Spleen (tissue), 11 donors: ENCODE measurements around the gene ETFBKMT. TPM values are rescaled to one million over a fixed set of nuclear protein-coding genes. Genes with fewer than 3 reads are reported as not detected.
A peak's percentile ranks its signal among the peaks of the same experiment; 100 is the strongest.

Source experiments
- DNase-seq: peaks from one replicate; pipeline ENCODE4 v3.0.0-alpha.2; 2020
- H3K27ac ChIP-seq, 8 donors: fragments of 200-600 bp; sonication (generic) in 7 of 8; 1 replicate in 4 of 8; 2 replicates in 4 of 8; pipeline versions ENCODE4 v1.5.0 to v1.8.0; 2016 to 2021; ENCODE audit warnings: inconsistent platforms in 4 of 8, mild to moderate bottlenecking in 4 of 8, moderate library complexity in 1 of 8
- H3K27me3 ChIP-seq, 7 donors: fragments of 200-600 bp; sonication (generic) in 6 of 7; replicated peaks in 1 of 7; 1 replicate in 4 of 7; 2 replicates in 3 of 7; pipeline versions ENCODE4 v1.5.0 to v1.8.0; 2016 to 2021; ENCODE audit warnings: inconsistent platforms in 3 of 7, mild to moderate bottlenecking in 1 of 7
- H3K36me3 ChIP-seq, 6 donors: fragments of 200-600 bp; sonication (generic) in 5 of 6; 1 replicate in 4 of 6; 2 replicates in 2 of 6; pipeline versions ENCODE4 v1.5.0 to v1.8.0; 2016 to 2021; ENCODE audit warnings: inconsistent platforms in 2 of 6
- H3K4me1 ChIP-seq, 6 donors: fragments of 200-600 bp; sonication (generic) in 5 of 6; 1 replicate in 3 of 6; 2 replicates in 3 of 6; pipeline versions ENCODE4 v1.5.0 to v1.8.0; 2016 to 2021; ENCODE audit warnings: inconsistent platforms in 3 of 6
- H3K4me3 ChIP-seq, 8 donors: fragments of 200-600 bp; sonication (generic) in 7 of 8; 1 replicate in 4 of 8; 2 replicates in 4 of 8; pipeline versions ENCODE4 v1.5.0 to v1.8.0; 2016 to 2021; ENCODE audit warnings: inconsistent platforms in 4 of 8, mild to moderate bottlenecking in 4 of 8, moderate library complexity in 2 of 8
- H3K9me3 ChIP-seq, 8 donors: fragments of 200-600 bp; sonication (generic) in 7 of 8; 1 replicate in 4 of 8; 2 replicates in 4 of 8; pipeline versions ENCODE4 v1.5.0 to v1.8.0; 2016 to 2021; ENCODE audit warnings: inconsistent platforms in 4 of 8
- POLR2A ChIP-seq, 3 donors: fragments of 450-650 bp; IDR thresholded peaks; one replicate each; pipeline ENCODE4 v1.5.1; 2017; ENCODE audit warnings: antibody characterized with exemption in 3 of 3, mild to moderate bottlenecking in 1 of 3
- POLR2AphosphoS5 ChIP-seq, 3 donors: sonication (generic); formaldehyde crosslinking; IDR thresholded peaks; one replicate each; pipeline ENCODE4 v1.5.1; 2017; ENCODE audit warnings: antibody characterized with exemption in 3 of 3
- WGBS, 5 donors: extraction: QIAGEN DNeasy Blood & Tissue Kit in 3 of 5; methylation state at CpG; one replicate each; pipeline versions ENCODE4 v1.1.5 to v1.1.7; 2013 to 2018; 5-methylcytosine and 5-hydroxymethylcytosine counted together
- intact Hi-C: fragments of 100-400 bp; cut with DNase I; formaldehyde crosslinking; loops from one replicate; pipeline ENCODE4 v1.15.0; 2023; ENCODE audit warnings: low total_unique reads
- polyA plus RNA-seq, 3 donors: library from polyadenylated mRNA; stranded (reverse); fragments of 200-250 nt; gene quantifications; one replicate each; pipeline ENCODE4 v1.2.1, GENCODE V29; 2013
- total RNA-seq, 7 donors: library from RNA; depleted of rRNA in 3 of 7; stranded (reverse); fragments of >200 nt in 3 of 7; fragmentation: NEBNext Ultra II Directional in 4 of 7; extraction: Animal tissue kit (Norgen Biotek cat#: 25700) in 4 of 7; gene quantifications; one replicate each; pipeline versions ENCODE4 v1.1.0 to v1.2.1, GENCODE V29; 2016 to 2021
- TF ChIP-seq, protein P1 (sequence below), 11 experiments: fragments of 200-600 bp in 7 of 11; fragments of 450-650 bp in 4 of 11; sonication (generic) in 4 of 11; IDR thresholded peaks in 8 of 11; conservative IDR thresholded peaks in 3 of 11; 1 replicate in 7 of 11; 2 replicates in 4 of 11; pipeline versions ENCODE4 v1.4.0 to v1.8.0; 2016 to 2021; ENCODE audit warnings: antibody characterized with exemption in 11 of 11, inconsistent platforms in 4 of 11, mild to moderate bottlenecking in 1 of 11
- donor health status: healthy with polysubstance abuse.
- donor health status: DM: no; HTN: no; CAD: no; lungs with moderate emphysema.
- donor health status: DM: no; HTN: no; CAD: no.
- donor health status: Bipolar disorder and iron deficiency.
- donor health status: healthy.
- donor health status: DM: no; HTN: no; CAD: no.
- donor health status: DM: yes; HTN: yes; CAD: no.

Gene ETFBKMT
- total and polyA plus RNA-seq, 10 donors = 1.0 to 5.6 (median 3.3) TPM

DNA sequence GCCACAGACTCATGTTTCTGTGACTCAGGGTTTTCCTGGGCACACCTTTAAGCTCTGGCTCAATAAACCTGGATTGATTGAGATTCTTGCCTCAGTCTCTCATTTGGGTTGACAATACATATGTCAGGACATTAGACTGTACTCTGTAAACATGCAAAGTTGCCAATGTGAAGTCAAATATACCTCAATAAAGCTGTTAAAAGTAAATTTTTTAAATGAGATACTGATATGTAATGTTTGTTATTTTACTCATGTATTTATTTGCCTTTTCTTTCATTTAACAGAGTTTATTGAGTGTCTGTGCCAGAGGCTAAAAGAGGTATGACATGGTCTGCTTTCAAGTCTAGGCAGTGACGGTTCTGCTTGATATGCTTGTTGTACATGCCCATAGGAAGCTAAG lies 3.7 kb upstream of the ETFBKMT start:
- no peak for DNase-seq
- Histone ChIP-seq H3K9me3 (no peaks in the 10 kb centered on the region), H3K4me3 (no peak overlapping the region), H3K36me3 (no peaks in the 10 kb centered on the region), H3K27ac (no peak overlapping the region), H3K27me3 (no peaks in the 10 kb centered on the region), H3K4me1 (peaks cover 0 to 40% (median 25%) of the 10 kb centered on the region in 6 donors)
- TF ChIP-seq, protein P1, sequence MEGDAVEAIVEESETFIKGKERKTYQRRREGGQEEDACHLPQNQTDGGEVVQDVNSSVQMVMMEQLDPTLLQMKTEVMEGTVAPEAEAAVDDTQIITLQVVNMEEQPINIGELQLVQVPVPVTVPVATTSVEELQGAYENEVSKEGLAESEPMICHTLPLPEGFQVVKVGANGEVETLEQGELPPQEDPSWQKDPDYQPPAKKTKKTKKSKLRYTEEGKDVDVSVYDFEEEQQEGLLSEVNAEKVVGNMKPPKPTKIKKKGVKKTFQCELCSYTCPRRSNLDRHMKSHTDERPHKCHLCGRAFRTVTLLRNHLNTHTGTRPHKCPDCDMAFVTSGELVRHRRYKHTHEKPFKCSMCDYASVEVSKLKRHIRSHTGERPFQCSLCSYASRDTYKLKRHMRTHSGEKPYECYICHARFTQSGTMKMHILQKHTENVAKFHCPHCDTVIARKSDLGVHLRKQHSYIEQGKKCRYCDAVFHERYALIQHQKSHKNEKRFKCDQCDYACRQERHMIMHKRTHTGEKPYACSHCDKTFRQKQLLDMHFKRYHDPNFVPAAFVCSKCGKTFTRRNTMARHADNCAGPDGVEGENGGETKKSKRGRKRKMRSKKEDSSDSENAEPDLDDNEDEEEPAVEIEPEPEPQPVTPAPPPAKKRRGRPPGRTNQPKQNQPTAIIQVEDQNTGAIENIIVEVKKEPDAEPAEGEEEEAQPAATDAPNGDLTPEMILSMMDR (IDR thresholded peaks at IDR 0.05 in 8 of 11, conservative IDR thresholded peaks at IDR 0.05 in 3 of 11) = no peak
- TF ChIP-seq POLR2A (IDR thresholded peaks at IDR 0.05) = no peak
- TF ChIP-seq POLR2AphosphoS5 (IDR thresholded peaks at IDR 0.05) = no peak
- intact Hi-C loops = loop anchor here (10.0 kb wide), 2 partner anchors 659 to 1019 kb away; partner anchors contain the start of gene DNM1L
- 73 to 97% (median 87%) methylated on average over 1 of the region's 1 CpG for WGBS, 5 donors

DNA sequence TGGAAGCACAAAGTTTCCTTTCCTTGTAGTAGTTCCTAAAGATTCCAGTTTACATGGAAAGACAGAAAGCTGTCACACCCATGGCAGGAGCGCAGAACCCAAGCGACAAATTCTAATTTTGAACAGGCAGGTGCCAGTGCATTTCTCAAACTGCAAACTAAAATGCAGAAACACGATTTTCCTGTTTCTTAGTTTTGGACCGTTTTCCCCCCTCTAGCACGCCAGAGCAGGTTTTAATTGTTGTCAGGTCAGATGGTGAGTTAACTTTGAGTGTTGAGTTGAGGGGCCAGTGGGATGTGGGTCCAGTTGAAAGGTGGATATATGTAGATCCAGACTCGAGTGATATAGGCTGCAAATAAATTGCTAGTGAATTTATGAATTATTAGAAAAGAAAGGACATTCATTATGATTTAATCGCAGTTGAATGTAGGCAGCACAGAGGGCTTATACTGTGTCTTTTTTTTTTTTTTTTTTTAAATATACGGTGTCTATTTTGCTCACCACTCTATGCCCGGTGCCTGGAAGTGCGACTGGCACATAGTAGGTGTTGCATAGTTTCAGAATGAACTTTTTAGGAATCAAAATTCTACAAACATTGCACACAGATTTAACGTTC lies 909 bp upstream of the ETFBKMT start:
- DNase-seq = no peak
- no peaks in the 10 kb centered on the region for H3K27me3 ChIP-seq
- no peaks in the 10 kb centered on the region for H3K9me3 ChIP-seq
- peak overlapping the region; percentile 91 to 99 (median 96) for H3K27ac ChIP-seq
- intact Hi-C loops = loop anchor here (10.0 kb wide), 2 partner anchors 656 to 1016 kb away; partner anchors contain the start of gene DNM1L
- 18 to 22% (median 19%) methylated on average over 11 of the region's 11 CpGs for WGBS, 5 donors
- H3K36me3 ChIP-seq = peaks cover 0 to 8% (median 0%) of the 10 kb centered on the region in 6 donors
- peaks cover 0 to 35% (median 14%) of the 10 kb centered on the region in 6 donors for H3K4me1 ChIP-seq
- TF ChIP-seq, protein P1 (IDR thresholded peaks at IDR 0.05 in 8 of 11, conservative IDR thresholded peaks at IDR 0.05 in 3 of 11) = no peak
- TF ChIP-seq POLR2A (IDR thresholded peaks at IDR 0.05) = no peak
- no peak for TF ChIP-seq POLR2AphosphoS5 (IDR thresholded peaks at IDR 0.05)
- H3K4me3 ChIP-seq = peak overlapping the region; percentile 33 to 83 (median 54)

DNA sequence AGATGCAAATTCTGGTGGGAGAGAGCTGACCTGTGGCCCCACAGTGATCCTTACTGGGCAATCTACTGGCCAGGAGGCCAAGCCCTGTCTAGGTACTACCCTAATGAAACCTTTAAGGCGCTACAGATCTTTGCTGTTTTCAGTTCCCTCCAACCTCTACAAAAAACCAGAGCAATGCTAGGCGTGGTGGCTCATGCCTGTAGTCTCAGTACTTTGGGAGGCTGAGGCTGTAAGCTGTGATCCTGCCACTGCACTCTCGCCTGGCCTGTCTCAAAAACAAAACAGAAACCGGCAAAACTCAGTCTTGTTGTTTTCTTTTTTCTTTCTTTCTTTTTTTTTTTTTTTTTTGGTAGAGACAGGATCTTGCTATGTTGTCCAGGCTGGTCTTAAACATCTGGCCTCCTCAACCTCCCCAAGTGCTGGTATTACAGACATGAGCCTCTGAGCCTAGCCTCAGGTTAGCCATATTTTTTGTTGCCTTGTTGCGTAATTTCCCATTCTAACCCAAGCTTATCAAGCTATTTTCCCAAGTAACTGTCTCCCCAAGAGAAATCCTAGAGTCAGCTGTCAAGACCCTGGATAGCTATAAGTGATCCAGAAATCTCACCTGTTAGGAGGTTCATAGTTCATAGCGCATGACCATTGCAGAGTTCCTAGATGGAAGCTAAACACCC lies 2.8 kb downstream of the ETFBKMT start:
- TF ChIP-seq, protein P1 (IDR thresholded peaks at IDR 0.05 in 8 of 11, conservative IDR thresholded peaks at IDR 0.05 in 3 of 11) = no peak
- TF ChIP-seq POLR2AphosphoS5 (IDR thresholded peaks at IDR 0.05) (no peak), POLR2A (IDR thresholded peaks at IDR 0.05) (no peak)
- H3K4me1 ChIP-seq = peaks cover 0 to 31% (median 12%) of the 10 kb centered on the region in 6 donors
- no peak overlapping the region for H3K4me3 ChIP-seq
- H3K36me3 ChIP-seq = peaks cover 0 to 8% (median 0%) of the 10 kb centered on the region in 6 donors
- DNase-seq = no peak
- H3K27me3 ChIP-seq = no peaks in the 10 kb centered on the region
- WGBS, 5 donors = 79 to 92% (median 86%) methylated on average over 6 of the region's 6 CpGs
- intact Hi-C loops = no loop called here
- H3K27ac ChIP-seq = peak overlapping the region in 4 of 8 donors; percentile 23 to 63 (median 34)
- peaks cover 0 to 14% (median 8%) of the 10 kb centered on the region in 8 donors for H3K9me3 ChIP-seq

DNA sequence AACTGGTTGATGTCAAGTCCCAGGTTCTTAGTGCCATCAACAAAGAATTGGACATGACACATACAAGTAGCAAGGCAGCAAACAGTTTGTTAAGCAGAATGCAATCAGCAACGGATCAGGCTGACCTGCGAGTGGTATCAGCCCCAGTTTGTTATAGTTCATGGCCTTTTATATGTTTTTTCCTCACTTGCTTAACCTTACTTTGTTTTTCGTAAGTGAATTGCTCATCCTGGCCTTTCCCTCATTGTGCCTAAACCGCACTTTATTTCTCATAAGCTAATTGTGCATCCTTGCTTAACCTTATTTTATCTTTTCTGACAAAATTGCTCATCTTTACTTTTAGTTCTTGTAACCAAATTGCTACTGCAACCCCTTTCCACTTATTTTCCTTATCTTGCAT lies 4.1 kb downstream of the ETFBKMT start:
- no peaks in the 10 kb centered on the region for H3K27me3 ChIP-seq
- H3K4me3 ChIP-seq = no peak overlapping the region
- H3K27ac ChIP-seq = no peak overlapping the region
- H3K9me3 ChIP-seq = peaks cover 0 to 19% (median 12%) of the 10 kb centered on the region in 8 donors
- intact Hi-C loops = no loop called here
- TF ChIP-seq POLR2AphosphoS5 (IDR thresholded peaks at IDR 0.05) (no peak), POLR2A (IDR thresholded peaks at IDR 0.05) (no peak)
- TF ChIP-seq, protein P1 (IDR thresholded peaks at IDR 0.05 in 8 of 11, conservative IDR thresholded peaks at IDR 0.05 in 3 of 11) = no peak
- DNase-seq = no peak
- WGBS, 5 donors = 82 to 93% (median 85%) methylated on average over 4 of the region's 4 CpGs
- peaks cover 0 to 11% (median 0%) of the 10 kb centered on the region in 6 donors for H3K36me3 ChIP-seq
- peaks cover 0 to 24% (median 8%) of the 10 kb centered on the region in 6 donors for H3K4me1 ChIP-seq
